GM12874 (cell line): ENCODE measurements around the gene ADAD1.

Experiments used
- CTCF ChIP-seq: IDR thresholded peaks from 2 replicates; pipeline ENCODE4 v1.5.1; 2011; ENCODE audit warnings: low read depth, mild to moderate bottlenecking, control low read depth, low read length, moderate library complexity; ENCODE audit not compliant: insufficient read depth

The ADAD1 gene

GRCh38 chr4:122378711-122379110 is at the start of gene ADAD1:
Gene ADAD1 (plus strand): TSS chr4:122379011. CDS start chr4:122380070, 1,059 bp downstream.
- TF ChIP-seq CTCF = no peak

GRCh38 chr4:122329876-122330565 is 48.8 kb upstream of the ADAD1 start:
- TF ChIP-seq CTCF = no peak

GRCh38 chr4:122331195-122331594 is 47.6 kb upstream of the ADAD1 start:
- TF ChIP-seq CTCF = no peak

- TF ChIP-seq CTCF = no peak
These were observed 44.0 kb upstream of the ADAD1 start for GRCh38 chr4:122334828-122335227.

GRCh38 chr4:122341886-122342285 is 36.9 kb upstream of the ADAD1 start:
- no peak for TF ChIP-seq CTCF

GRCh38 chr4:122346036-122346435 is 32.8 kb upstream of the ADAD1 start:
- no peak for TF ChIP-seq CTCF

- no peak for TF ChIP-seq CTCF
These were observed 32.3 kb upstream of the ADAD1 start for GRCh38 chr4:122346503-122346902.
